ENCODE measurements around the gene PRDM11.

Gene PRDM11

GRCh38 chr11:45233121-45233803, 86.8 kb downstream of the PRDM11 start:
- Histone ChIP-seq H3K9me3 (ENCODE audit: insufficient read depth, low read depth, low read length) (no peaks in the 10 kb centered on the region), H3K4me3 (ENCODE audit: low read length) (peak overlapping the region; percentile 30; the same call in 1 of the 2 replicates), H3K4me1 (ENCODE audit: insufficient read depth, low read length) (no peaks in the 10 kb centered on the region), H3K9ac (ENCODE audit: low read depth, low read length) (no peak overlapping the region), H3K27me3 (ENCODE audit: insufficient read depth, low read length) (peaks cover 5% of the 10 kb centered on the region; the same call in 1 of the 2 replicates), H3K36me3 (ENCODE audit: insufficient read depth, low read depth, low read length) (no peaks in the 10 kb centered on the region), H3K27ac (ENCODE audit: low read length) (no peak overlapping the region)

GRCh38 chr11:45233804-45234170, 87.3 kb downstream of the PRDM11 start:
- H3K9me3 ChIP-seq (ENCODE audit: insufficient read depth, low read depth, low read length), result no peaks in the 10 kb centered on the region
- H3K27me3 ChIP-seq (ENCODE audit: insufficient read depth, low read length), result peaks cover 5% of the 10 kb centered on the region; the same call in 1 of the 2 replicates
- no peak overlapping the region for H3K9ac ChIP-seq (ENCODE audit: low read depth, low read length)
- no peaks in the 10 kb centered on the region for H3K4me1 ChIP-seq (ENCODE audit: insufficient read depth, low read length)
- H3K36me3 ChIP-seq (ENCODE audit: insufficient read depth, low read depth, low read length), result no peaks in the 10 kb centered on the region
- no peak overlapping the region for H3K27ac ChIP-seq (ENCODE audit: low read length)
- H3K4me3 ChIP-seq (ENCODE audit: low read length), result no peak overlapping the region

GRCh38 chr11:45234306-45235006, 88.0 kb downstream of the PRDM11 start:
- H3K9me3 ChIP-seq (ENCODE audit: insufficient read depth, low read depth, low read length), result peaks cover 2% of the 10 kb centered on the region
- peaks cover 5% of the 10 kb centered on the region; the same call in 1 of the 2 replicates for H3K27me3 ChIP-seq (ENCODE audit: insufficient read depth, low read length)
- no peak overlapping the region for H3K27ac ChIP-seq (ENCODE audit: low read length)
- no peaks in the 10 kb centered on the region for H3K4me1 ChIP-seq (ENCODE audit: insufficient read depth, low read length)
- H3K36me3 ChIP-seq (ENCODE audit: insufficient read depth, low read depth, low read length), result no peaks in the 10 kb centered on the region
- H3K9ac ChIP-seq (ENCODE audit: low read depth, low read length), result no peak overlapping the region
- H3K4me3 ChIP-seq (ENCODE audit: low read length), result no peak overlapping the region

GRCh38 chr11:45237711-45238315, 91.4 kb downstream of the PRDM11 start:
- H3K9me3 ChIP-seq (ENCODE audit: insufficient read depth, low read depth, low read length), result peaks cover 8% of the 10 kb centered on the region
- H3K36me3 ChIP-seq (ENCODE audit: insufficient read depth, low read depth, low read length), result no peaks in the 10 kb centered on the region
- no peak overlapping the region for H3K4me3 ChIP-seq (ENCODE audit: low read length)
- no peak overlapping the region for H3K27ac ChIP-seq (ENCODE audit: low read length)
- H3K9ac ChIP-seq (ENCODE audit: low read depth, low read length), result no peak overlapping the region
- H3K27me3 ChIP-seq (ENCODE audit: insufficient read depth, low read length), result peaks cover 5% of the 10 kb centered on the region; the same call in 1 of the 2 replicates
- no peaks in the 10 kb centered on the region for H3K4me1 ChIP-seq (ENCODE audit: insufficient read depth, low read length)

DNA sequence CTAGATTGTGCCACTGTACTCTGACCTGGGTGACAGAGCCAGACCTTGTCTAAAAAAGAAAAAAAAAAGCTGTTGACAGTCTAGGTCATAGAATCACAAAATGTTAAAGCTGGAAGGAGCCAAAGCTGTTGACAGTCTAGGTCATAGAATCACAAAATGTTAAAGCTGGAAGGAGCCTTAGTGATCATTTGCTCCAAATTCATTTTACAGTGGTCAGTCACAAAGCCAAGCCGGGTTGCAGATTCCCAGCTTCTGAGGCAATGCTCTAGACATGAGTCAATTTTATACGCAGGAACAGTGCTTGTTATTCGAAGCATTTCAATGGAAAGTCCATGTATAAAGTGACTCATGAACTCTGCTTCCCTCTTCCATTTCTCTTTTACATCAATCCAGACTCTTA, 92.3 kb downstream of the PRDM11 start:
- H3K36me3 ChIP-seq (ENCODE audit: insufficient read depth, low read depth, low read length), result no peaks in the 10 kb centered on the region
- peaks cover 5% of the 10 kb centered on the region; the same call in 1 of the 2 replicates for H3K27me3 ChIP-seq (ENCODE audit: insufficient read depth, low read length)
- no peaks in the 10 kb centered on the region for H3K4me1 ChIP-seq (ENCODE audit: insufficient read depth, low read length)
- H3K27ac ChIP-seq (ENCODE audit: low read length), result no peak overlapping the region
- H3K9me3 ChIP-seq (ENCODE audit: insufficient read depth, low read depth, low read length), result peaks cover 8% of the 10 kb centered on the region
- H3K4me3 ChIP-seq (ENCODE audit: low read length), result no peak overlapping the region
- no peak overlapping the region for H3K9ac ChIP-seq (ENCODE audit: low read depth, low read length)

- peaks cover 8% of the 10 kb centered on the region for H3K9me3 ChIP-seq (ENCODE audit: insufficient read depth, low read depth, low read length)
- H3K4me3 ChIP-seq (ENCODE audit: low read length), result no peak overlapping the region
- no peak overlapping the region for H3K9ac ChIP-seq (ENCODE audit: low read depth, low read length)
- H3K36me3 ChIP-seq (ENCODE audit: insufficient read depth, low read depth, low read length), result no peaks in the 10 kb centered on the region
- H3K27ac ChIP-seq (ENCODE audit: low read length), result no peak overlapping the region
- H3K4me1 ChIP-seq (ENCODE audit: insufficient read depth, low read length), result no peaks in the 10 kb centered on the region
- peaks cover 5% of the 10 kb centered on the region; the same call in 1 of the 2 replicates for H3K27me3 ChIP-seq (ENCODE audit: insufficient read depth, low read length)
Measured at GRCh38 chr11:45239733-45240132, 93.3 kb downstream of the PRDM11 start.

- H3K4me1 ChIP-seq (ENCODE audit: insufficient read depth, low read length), result no peaks in the 10 kb centered on the region
- no peak overlapping the region for H3K4me3 ChIP-seq (ENCODE audit: low read length)
- H3K36me3 ChIP-seq (ENCODE audit: insufficient read depth, low read depth, low read length), result no peaks in the 10 kb centered on the region
- no peaks in the 10 kb centered on the region for H3K27me3 ChIP-seq (ENCODE audit: insufficient read depth, low read length)
- peaks cover 8% of the 10 kb centered on the region for H3K9me3 ChIP-seq (ENCODE audit: insufficient read depth, low read depth, low read length)
- H3K27ac ChIP-seq (ENCODE audit: low read length), result no peak overlapping the region
- H3K9ac ChIP-seq (ENCODE audit: low read depth, low read length), result no peak overlapping the region
Measured at GRCh38 chr11:45243967-45244366, 97.5 kb downstream of the PRDM11 start.

- Histone ChIP-seq H3K36me3 (ENCODE audit: insufficient read depth, low read depth, low read length) (no peaks in the 10 kb centered on the region), H3K9me3 (ENCODE audit: insufficient read depth, low read depth, low read length) (no peaks in the 10 kb centered on the region), H3K9ac (ENCODE audit: low read depth, low read length) (no peak overlapping the region), H3K4me3 (ENCODE audit: low read length) (no peak overlapping the region), H3K27me3 (ENCODE audit: insufficient read depth, low read length) (no peaks in the 10 kb centered on the region), H3K4me1 (ENCODE audit: insufficient read depth, low read length) (no peaks in the 10 kb centered on the region), H3K27ac (ENCODE audit: low read length) (no peak overlapping the region)
Measured at GRCh38 chr11:45245218-45246045, 99.0 kb downstream of the PRDM11 start.

DNA sequence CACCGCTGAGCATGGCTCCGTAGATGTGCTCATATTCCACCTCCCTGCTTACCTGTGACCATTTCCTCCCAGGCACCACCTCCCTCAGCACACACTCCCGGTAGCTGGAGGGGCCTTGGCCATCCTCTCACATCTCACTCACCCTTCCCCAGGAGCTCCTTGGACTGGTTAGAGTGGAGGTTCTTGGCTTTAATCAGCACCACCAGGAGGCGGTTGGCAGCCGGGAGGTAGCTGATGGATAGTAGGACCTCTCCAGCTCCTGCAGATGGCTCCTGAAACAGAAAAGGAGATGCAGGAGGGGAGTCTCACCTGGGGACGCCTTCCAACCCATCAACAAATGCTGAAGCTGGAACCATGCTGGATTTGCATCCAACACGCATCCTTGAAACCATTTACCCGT, 99.8 kb downstream of the PRDM11 start:
- no peak overlapping the region for H3K27ac ChIP-seq (ENCODE audit: low read length)
- H3K4me1 ChIP-seq (ENCODE audit: insufficient read depth, low read length), result no peaks in the 10 kb centered on the region
- H3K9ac ChIP-seq (ENCODE audit: low read depth, low read length), result no peak overlapping the region
- no peak overlapping the region for H3K4me3 ChIP-seq (ENCODE audit: low read length)
- H3K27me3 ChIP-seq (ENCODE audit: insufficient read depth, low read length), result no peaks in the 10 kb centered on the region
- no peaks in the 10 kb centered on the region for H3K9me3 ChIP-seq (ENCODE audit: insufficient read depth, low read depth, low read length)
- H3K36me3 ChIP-seq (ENCODE audit: insufficient read depth, low read depth, low read length), result no peaks in the 10 kb centered on the region

- no peaks in the 10 kb centered on the region for H3K4me1 ChIP-seq (ENCODE audit: insufficient read depth, low read length)
- no peak overlapping the region for H3K4me3 ChIP-seq (ENCODE audit: low read length)
- no peak overlapping the region for H3K27ac ChIP-seq (ENCODE audit: low read length)
- no peak overlapping the region for H3K9ac ChIP-seq (ENCODE audit: low read depth, low read length)
- no peaks in the 10 kb centered on the region for H3K27me3 ChIP-seq (ENCODE audit: insufficient read depth, low read length)
- H3K36me3 ChIP-seq (ENCODE audit: insufficient read depth, low read depth, low read length), result no peaks in the 10 kb centered on the region
- H3K9me3 ChIP-seq (ENCODE audit: insufficient read depth, low read depth, low read length), result no peaks in the 10 kb centered on the region
Measured at GRCh38 chr11:45247433-45247832, 101.0 kb downstream of the PRDM11 start.

- Histone ChIP-seq H3K27ac (ENCODE audit: low read length) (no peak overlapping the region), H3K9ac (ENCODE audit: low read depth, low read length) (no peak overlapping the region)
Measured at GRCh38 chr11:45248501-45249011, 102.1 kb downstream of the PRDM11 start.

More at GRCh38 chr11:45248501-45249011, 102.1 kb downstream of the PRDM11 start:
- Histone ChIP-seq H3K36me3 (ENCODE audit: insufficient read depth, low read depth, low read length) (no peaks in the 10 kb centered on the region), H3K9me3 (ENCODE audit: insufficient read depth, low read depth, low read length) (no peaks in the 10 kb centered on the region), H3K4me3 (ENCODE audit: low read length) (no peak overlapping the region), H3K4me1 (ENCODE audit: insufficient read depth, low read length) (no peaks in the 10 kb centered on the region), H3K27me3 (ENCODE audit: insufficient read depth, low read length) (no peaks in the 10 kb centered on the region)

Measured in iPS-20b (cell line).